HUDEP-2 (cell line): ENCODE results near the gene CBLN3.
"Not testable (repeated sequence)": the region's sequence is repeated elsewhere in the genome, so short reads cannot be mapped to it uniquely, and the experiment has no call there.

Experiments
- DNase-seq, 76 experiments: peaks; one replicate each; lab custom pipeline; 2025; ENCODE audit not compliant: unreplicated experiment in 76 of 76; lab: John Stamatoyannopoulos, UW

Gene CBLN3

GRCh38 chr14:24387579-24387978 is 41.9 kb downstream of the CBLN3 start:
- not testable (repeated sequence) for DNase-seq

- DNase-seq, result no peak
These were observed 42.5 kb downstream of the CBLN3 start for GRCh38 chr14:24387009-24387345.

- no peak for DNase-seq
These were observed 43.9 kb downstream of the CBLN3 start for GRCh38 chr14:24385524-24385923.

- DNase-seq, result no peak
These were observed 45.3 kb downstream of the CBLN3 start for GRCh38 chr14:24384169-24384568.

- DNase-seq, result no peak
These were observed 47.5 kb downstream of the CBLN3 start for GRCh38 chr14:24382064-24382371.

GRCh38 chr14:24381363-24382063 is 48.0 kb downstream of the CBLN3 start:
- no peak for DNase-seq

- DNase-seq, result no peak
These were observed 49.3 kb downstream of the CBLN3 start for GRCh38 chr14:24379907-24380730.

- no peak for DNase-seq
These were observed 50.2 kb downstream of the CBLN3 start for GRCh38 chr14:24378981-24379906.

GRCh38 chr14:24378327-24378726 is 51.1 kb downstream of the CBLN3 start:
- no peak for DNase-seq

GRCh38 chr14:24377657-24378056 is 51.8 kb downstream of the CBLN3 start:
- DNase-seq, result peak in 47 of 76 experiments; percentile 3 to 76 (median 39)

GRCh38 chr14:24377126-24377525 is 52.3 kb downstream of the CBLN3 start:
- DNase-seq, result no peak
